ENCODE results near the gene DHRS3. TPM values are rescaled to one million over a fixed set of nuclear protein-coding genes. Genes with fewer than 3 reads are reported as not detected.
A peak's percentile ranks its signal among the peaks of the same experiment; 100 is the strongest.

DHRS3 gene
- total RNA-seq, 1 donor: 7.3 TPM

DNA sequence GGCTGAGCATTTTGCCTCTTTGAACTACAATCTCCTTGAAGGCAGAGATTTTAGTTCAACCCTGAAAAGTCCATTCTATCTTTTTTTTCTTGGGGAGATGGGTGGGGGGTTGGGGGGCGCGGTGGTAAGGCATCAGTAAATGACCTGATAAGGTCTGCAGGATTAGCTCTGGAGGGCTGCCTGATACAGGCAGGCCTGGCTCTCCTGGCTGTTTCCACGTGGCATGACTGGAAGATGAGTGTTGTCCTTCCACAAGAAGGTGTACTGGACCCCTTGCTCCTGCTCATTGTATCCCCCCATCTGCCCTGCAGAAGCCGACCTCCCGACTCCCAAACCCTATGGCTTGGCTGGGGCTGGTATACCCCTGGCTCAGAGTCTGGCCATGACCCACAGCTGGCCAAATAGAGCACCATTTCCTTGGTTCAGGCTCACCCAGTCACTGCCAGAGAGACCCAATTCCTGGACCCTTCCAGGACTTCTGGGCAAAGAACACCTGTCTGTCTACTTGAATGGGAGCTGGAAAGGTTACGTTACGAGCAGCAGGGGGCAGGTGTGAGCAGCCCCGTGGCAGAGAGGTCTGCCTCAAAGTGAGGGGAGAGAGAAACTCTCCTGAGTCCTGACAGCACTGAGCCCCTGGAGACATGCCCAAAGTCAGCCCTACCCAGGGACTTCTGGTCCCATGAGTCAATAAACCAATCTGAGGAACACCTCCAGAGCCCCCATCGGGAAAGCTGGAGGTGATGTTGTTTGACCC lies 17.0 kb downstream of the DHRS3 start:
- DNase-seq (ENCODE audit: low read depth in 2 of 3, low spot score in 2 of 3): peak in 1 of 3 donors; percentile 68

DNA sequence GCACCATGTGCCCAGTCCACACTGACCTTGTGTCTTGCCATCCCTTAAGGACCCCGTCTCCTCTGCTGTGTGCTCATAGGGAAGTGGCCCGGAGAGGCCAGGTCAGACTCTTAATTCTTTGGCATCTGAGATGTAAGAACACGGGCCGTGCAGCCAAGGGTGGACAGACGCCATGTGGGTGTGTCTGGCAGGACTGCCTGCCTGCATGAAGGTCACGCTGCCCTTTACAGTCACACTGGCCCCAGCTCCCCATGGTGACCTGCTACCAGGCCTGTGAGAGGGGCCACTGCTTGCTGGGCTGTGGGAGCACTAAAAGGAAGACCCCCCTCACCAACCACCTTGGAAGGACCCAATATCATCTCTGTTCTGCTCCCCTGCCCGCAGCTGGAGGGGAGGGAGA lies 17.7 kb downstream of the DHRS3 start:
- DNase-seq (ENCODE audit: low read depth in 2 of 3, low spot score in 2 of 3): no peak

DNA sequence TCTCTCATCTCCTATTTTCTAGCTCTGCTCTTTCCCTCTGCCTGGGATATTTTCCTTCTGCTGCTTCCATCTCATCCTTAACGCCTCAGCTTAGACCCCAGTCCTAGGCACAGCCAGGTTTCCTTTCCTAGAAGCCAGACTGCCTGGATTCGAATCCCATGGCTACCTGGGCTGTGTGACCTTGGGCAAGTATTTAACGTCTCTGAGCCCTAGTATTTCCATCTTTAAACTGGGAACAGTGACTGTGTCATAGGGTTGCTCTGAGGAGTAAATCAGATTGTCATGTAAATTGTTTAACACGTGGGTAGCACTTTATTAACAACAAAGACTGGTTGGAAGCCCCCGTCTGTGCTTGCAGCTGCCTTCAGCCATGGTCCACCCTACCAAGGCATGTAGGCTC lies 18.4 kb downstream of the DHRS3 start:
- DNase-seq (ENCODE audit: low read depth in 2 of 3, low spot score in 2 of 3): no peak

- no peak for DNase-seq (ENCODE audit: low read depth in 2 of 3, low spot score in 2 of 3)
Observed at GRCh38 chr1:12598974-12599373, 19.0 kb downstream of the DHRS3 start.

- DNase-seq (ENCODE audit: low read depth in 2 of 3, low spot score in 2 of 3): peak in 1 of 3 donors; percentile 10
Observed at GRCh38 chr1:12597792-12598191, 20.2 kb downstream of the DHRS3 start.

GRCh38 chr1:12596007-12596821 lies 21.8 kb downstream of the DHRS3 start:
- peak in 1 of 3 donors; percentile 37 for DNase-seq (ENCODE audit: low read depth in 2 of 3, low spot score in 2 of 3)

- DNase-seq (ENCODE audit: low read depth in 2 of 3, low spot score in 2 of 3): no peak
Observed at GRCh38 chr1:12595757-12596006, 22.3 kb downstream of the DHRS3 start.

- peak in 1 of 3 donors; percentile 45 for DNase-seq (ENCODE audit: low read depth in 2 of 3, low spot score in 2 of 3)
Observed at GRCh38 chr1:12594966-12595756, 22.8 kb downstream of the DHRS3 start.

GRCh38 chr1:12594490-12594889 lies 23.5 kb downstream of the DHRS3 start:
- no peak for DNase-seq (ENCODE audit: low read depth in 2 of 3, low spot score in 2 of 3)

DNA sequence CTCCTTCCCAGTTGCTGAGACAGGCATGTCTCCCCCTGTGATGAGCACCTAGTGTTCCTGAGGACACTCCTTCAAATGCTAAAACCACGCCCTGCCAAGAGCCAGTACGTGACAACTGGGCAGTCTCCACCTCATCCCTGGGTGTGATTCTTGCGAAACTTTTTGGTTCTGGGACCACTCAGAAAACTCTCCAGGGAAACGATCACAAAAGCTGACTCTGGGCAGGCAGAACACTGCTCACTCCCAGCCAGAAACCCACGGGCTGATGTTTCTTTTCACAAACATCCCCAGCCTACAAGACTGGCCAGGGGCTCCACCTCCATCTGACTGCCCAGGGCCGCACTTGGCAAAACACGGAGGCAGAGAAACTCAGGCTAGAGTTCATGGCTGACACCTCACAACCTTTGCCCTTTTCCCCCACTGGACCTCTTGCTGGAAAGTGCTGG lies 24.4 kb downstream of the DHRS3 start:
- DNase-seq (ENCODE audit: low read depth in 2 of 3, low spot score in 2 of 3): no peak

DNA sequence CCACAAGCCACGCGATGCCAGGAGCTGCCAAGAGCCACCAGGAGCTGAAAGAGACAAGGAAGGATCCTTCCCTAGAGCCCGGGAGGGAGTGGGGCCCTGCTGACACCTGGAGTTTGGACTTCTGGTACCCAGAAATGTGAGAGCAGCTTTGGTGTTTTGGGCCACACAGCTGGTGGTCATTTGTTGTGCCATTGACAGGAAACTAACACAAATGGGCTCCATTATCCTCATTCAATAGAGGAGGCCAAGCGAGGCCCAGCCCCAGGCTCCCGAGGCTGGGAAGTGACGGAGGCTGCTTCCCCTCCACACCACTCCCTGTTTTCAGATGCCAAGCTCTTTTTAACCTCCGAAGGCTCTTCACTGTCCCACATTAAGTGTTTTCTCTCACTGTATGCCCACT lies 25.5 kb downstream of the DHRS3 start:
- DNase-seq (ENCODE audit: low read depth in 2 of 3, low spot score in 2 of 3): no peak

GRCh38 chr1:12591267-12591938 lies 26.6 kb downstream of the DHRS3 start:
- DNase-seq (ENCODE audit: low read depth in 2 of 3, low spot score in 2 of 3): no peak

DNA sequence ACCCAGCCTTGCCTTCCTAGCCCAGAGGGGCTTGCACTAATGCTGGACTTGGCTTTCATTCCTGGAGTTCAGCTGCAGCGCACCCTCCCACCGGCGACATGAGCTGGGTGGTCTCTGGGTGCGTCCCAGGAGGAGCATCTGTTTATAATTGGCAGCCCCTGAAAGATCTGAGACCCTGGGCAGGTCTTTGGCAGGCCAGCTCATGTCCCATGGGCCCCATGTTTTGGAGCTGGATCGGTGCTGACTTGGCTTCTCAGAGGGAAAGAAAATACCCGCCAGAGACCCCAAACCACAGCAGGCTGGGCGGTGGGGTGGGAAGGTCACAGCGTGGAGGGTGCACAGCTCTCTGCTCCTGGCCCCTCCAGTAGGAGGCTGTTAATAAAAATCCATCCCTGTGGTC lies 29.3 kb downstream of the DHRS3 start:
- no peak for DNase-seq (ENCODE audit: low read depth in 2 of 3, low spot score in 2 of 3)

DNA sequence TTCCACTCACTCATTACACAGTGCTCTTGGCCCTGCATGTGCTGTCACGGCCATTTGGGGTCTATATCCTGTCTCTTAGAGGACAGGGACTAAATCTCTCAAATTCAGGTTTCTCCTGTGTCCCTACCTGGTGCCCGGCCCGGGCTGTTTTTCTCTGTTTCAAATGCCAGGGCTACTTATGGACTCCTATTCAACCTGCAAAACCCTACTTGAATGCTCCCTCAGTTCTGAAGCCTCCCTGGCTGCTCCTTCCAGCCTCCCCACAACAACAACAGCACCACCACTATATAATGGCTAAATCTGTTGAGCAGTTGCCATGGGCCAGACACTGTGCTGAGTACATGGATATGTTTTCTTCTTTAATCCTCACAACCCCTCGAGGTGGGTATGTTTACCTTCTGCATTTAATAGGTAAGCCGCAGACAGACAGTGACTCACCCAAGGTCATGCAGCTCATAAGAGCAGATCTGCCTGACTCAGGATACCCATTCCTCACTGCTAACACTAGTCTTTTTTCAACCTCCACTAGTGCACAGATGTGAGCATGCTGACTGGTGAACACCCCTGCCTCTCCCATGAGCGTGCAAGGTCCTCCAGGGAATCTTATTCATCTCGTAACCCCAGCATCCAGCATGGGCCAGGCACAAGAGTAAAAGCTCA lies 29.9 kb downstream of the DHRS3 start:
- no peak for DNase-seq (ENCODE audit: low read depth in 2 of 3, low spot score in 2 of 3)

DNA sequence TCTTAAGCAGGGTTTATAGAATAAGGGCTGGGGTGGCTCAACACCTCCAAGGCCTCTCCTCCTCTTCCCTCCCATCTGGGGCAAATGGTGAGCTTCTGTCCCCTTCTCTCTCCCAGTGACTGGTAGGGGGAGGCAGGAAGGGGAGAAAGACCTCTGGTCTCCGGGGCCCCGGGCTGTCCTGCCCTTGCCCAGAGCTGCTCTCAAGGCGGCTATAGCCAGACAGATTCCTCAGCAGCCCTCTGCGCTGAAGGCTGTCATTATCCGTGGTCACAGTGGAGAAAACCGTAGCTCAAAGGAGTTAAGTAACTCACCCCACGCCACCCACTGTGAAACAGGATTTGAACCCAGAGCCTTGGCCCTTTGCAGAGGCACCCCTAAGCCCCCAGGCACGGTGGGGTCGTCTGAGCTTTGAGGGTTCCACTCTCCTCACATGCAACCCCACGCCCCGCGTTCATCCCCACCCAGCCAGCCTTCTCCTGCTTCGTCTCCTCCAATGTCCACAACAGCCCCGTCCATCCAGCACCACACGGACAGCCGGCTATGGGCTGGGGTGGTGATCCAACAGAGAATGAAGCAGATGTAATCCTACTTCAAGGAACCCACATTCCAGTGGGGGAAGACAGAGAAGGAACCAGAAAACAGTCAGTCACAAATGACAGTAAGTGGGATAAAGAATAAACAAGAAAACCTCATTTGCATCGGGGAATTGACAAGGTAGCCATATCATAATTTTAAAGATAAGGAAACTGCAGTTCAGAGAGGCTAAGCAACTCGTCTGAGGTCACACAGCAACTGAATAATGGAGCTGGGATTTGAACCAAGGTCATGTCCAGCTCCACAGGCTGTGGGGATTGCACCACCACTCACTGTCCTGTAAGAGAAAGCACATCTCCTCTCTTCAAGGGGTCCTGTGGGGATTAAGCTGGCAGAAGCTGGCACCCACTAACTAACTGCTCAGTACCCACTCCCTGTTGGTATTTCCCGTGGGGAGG lies 31.8 kb downstream of the DHRS3 start:
- DNase-seq (ENCODE audit: low read depth in 2 of 3, low spot score in 2 of 3): no peak

DNA sequence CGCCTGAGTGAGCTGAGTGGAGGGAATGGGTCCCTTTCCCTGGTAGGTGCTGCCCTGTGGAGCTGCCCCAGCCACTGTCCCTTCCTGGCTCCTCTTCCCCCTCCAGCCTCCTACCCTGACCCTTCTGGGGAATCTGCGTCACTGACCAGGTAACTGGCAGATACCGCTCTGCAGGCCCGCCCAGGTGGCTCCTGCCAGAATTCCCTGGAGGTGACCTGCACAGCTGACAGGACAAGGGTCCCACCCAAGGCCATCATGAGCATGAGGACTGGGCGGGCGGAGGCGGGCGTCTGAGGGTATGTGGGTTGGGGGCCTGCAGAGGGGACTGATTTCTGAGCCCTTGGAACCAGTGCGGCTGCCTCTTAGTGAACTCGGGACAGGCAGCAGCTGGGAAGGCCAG lies 32.5 kb downstream of the DHRS3 start:
- no peak for DNase-seq (ENCODE audit: low read depth in 2 of 3, low spot score in 2 of 3)

GRCh38 chr1:12584900-12585525 lies 33.0 kb downstream of the DHRS3 start:
- no peak for DNase-seq (ENCODE audit: low read depth in 2 of 3, low spot score in 2 of 3)

DNA sequence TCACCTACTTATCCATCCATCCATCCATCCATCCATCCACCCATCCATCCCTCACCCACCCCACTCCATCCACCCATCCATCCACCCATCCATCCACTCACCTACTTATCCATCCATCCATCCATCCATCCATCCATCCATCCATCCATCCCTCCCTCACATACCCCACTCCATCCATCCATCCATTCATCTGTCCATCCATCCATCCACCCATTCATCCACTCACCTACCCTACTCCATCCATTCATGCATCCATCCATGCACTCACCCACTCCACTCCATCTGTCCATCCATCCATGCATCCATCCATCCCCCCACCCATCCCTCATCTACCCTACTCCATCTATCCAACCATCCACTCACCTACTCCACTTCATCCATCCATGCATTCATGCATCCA lies 34.5 kb downstream of the DHRS3 start:
- DNase-seq (ENCODE audit: low read depth in 2 of 3, low spot score in 2 of 3): no peak

DNA sequence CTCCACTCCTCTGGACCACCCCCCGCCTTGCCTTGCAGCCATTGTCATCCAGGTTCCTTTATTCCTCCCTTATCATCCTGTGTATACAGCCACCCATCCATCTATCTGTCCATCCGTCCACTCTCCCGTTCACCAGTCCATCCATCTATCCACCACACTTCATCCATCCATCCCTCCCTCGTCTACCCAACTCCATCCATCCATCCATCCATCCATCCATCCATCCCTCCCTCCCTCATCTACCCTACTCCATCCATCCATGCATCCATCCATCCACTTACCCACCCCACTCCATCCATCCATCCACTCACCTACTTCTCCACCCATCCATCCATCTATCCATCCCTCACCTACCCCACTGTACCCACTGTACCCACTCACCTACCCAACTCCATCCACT lies 35.4 kb downstream of the DHRS3 start:
- no peak for DNase-seq (ENCODE audit: low read depth in 2 of 3, low spot score in 2 of 3)
